ENCODE results near the gene PNMA3. TPM values are rescaled to one million over a fixed set of nuclear protein-coding genes. Genes with fewer than 3 reads are reported as not detected.

The PNMA3 gene
- total and polyA plus RNA-seq, 8 donors = 0.16 to 2.3 (median 0.22) TPM

- H3K9me3 ChIP-seq = no peaks in the 10 kb centered on the region
- DNase-seq (peak in 2 of 6 donors; percentile 45 to 69), ATAC-seq (no peak), FAIRE-seq (no peak)
- no peaks in the 10 kb centered on the region for H3K4me1 ChIP-seq
- WGBS, 2 donors = 78 to 83% methylated on average over 11 of the region's 11 CpGs
- no peak overlapping the region for H3K4me3 ChIP-seq
- no peak for TF ChIP-seq CTCF (IDR thresholded peaks at IDR 0.05)
- no peak overlapping the region for H3K27ac ChIP-seq
- H3K36me3 ChIP-seq = no peaks in the 10 kb centered on the region
- intact Hi-C loops (cut with DNase I) = no loop called here
- H3K27me3 ChIP-seq = no peaks in the 10 kb centered on the region
Measured at GRCh38 chrX:153029875-153030274, 26.4 kb upstream of the PNMA3 start.

- ATAC-seq (no peak), DNase-seq (peak in 2 of 6 donors; percentile 44 to 73), FAIRE-seq (no peak)
- 75 to 78% methylated on average over 9 to 12 of the region's 12 CpGs for WGBS, 2 donors
- H3K9me3 ChIP-seq = no peaks in the 10 kb centered on the region
- H3K27me3 ChIP-seq = no peaks in the 10 kb centered on the region
- no peaks in the 10 kb centered on the region for H3K4me1 ChIP-seq
- no peak overlapping the region for H3K27ac ChIP-seq
- no peak for TF ChIP-seq CTCF (IDR thresholded peaks at IDR 0.05)
- H3K4me3 ChIP-seq = no peak overlapping the region
- no peaks in the 10 kb centered on the region for H3K36me3 ChIP-seq
- intact Hi-C loops (cut with DNase I) = no loop called here
Measured at GRCh38 chrX:153030801-153031200, 25.5 kb upstream of the PNMA3 start.

GRCh38 chrX:153032397-153033118 is 23.7 kb upstream of the PNMA3 start:
- no peaks in the 10 kb centered on the region for H3K4me1 ChIP-seq
- no peaks in the 10 kb centered on the region for H3K36me3 ChIP-seq
- FAIRE-seq (no peak), ATAC-seq (peak; percentile 88 to 98 (median 94)), DNase-seq (peak; percentile 42 to 89 (median 79))
- intact Hi-C loops (cut with DNase I) = no loop called here
- H3K4me3 ChIP-seq = peak overlapping the region in 2 of 4 donors; percentile 16 to 34
- peaks cover 0 to 2% (median 0%) of the 10 kb centered on the region in 4 donors for H3K27me3 ChIP-seq
- H3K9me3 ChIP-seq = no peaks in the 10 kb centered on the region
- WGBS, 2 donors = 21 to 42% methylated on average over 64 of the region's 64 CpGs
- TF ChIP-seq CTCF (IDR thresholded peaks at IDR 0.05) = peak; percentile 47 to 73 (median 63)
- H3K27ac ChIP-seq = peak overlapping the region in 1 of 4 donors; percentile 13

- no peak for DNase-seq
- Histone ChIP-seq H3K9me3 (no peaks in the 10 kb centered on the region), H3K27me3 (peaks cover 0 to 8% (median 2%) of the 10 kb centered on the region in 4 donors), H3K27ac (no peak overlapping the region), H3K4me3 (no peak overlapping the region), H3K4me1 (no peaks in the 10 kb centered on the region), H3K36me3 (no peaks in the 10 kb centered on the region)
- FAIRE-seq = no peak
- 76 to 88% methylated on average over 2 of the region's 2 CpGs for WGBS, 2 donors
- intact Hi-C loops (cut with DNase I) = no loop called here
- no peak for TF ChIP-seq CTCF (IDR thresholded peaks at IDR 0.05)
- ATAC-seq = no peak
Measured at GRCh38 chrX:153049093-153049492, 7.2 kb upstream of the PNMA3 start.

GRCh38 chrX:153052534-153052933 is 3.7 kb upstream of the PNMA3 start:
- no peaks in the 10 kb centered on the region for H3K4me1 ChIP-seq
- 49 to 62% methylated on average over 1 of the region's 1 CpG for WGBS, 2 donors
- no peak for DNase-seq
- intact Hi-C loops (cut with DNase I) = no loop called here
- no peak for ATAC-seq
- FAIRE-seq = no peak
- TF ChIP-seq CTCF (IDR thresholded peaks at IDR 0.05) = no peak
- no peak overlapping the region for H3K27ac ChIP-seq
- no peaks in the 10 kb centered on the region for H3K9me3 ChIP-seq
- H3K36me3 ChIP-seq = no peaks in the 10 kb centered on the region
- H3K27me3 ChIP-seq = peaks cover 0 to 6% (median 2%) of the 10 kb centered on the region in 4 donors
- H3K4me3 ChIP-seq = no peak overlapping the region

All from pancreas (tissue), 10 donors.